ENCODE data around the gene CREB5.

GRCh38 chr7:28709748-28710147, 297.4 kb downstream of the CREB5 start:
- TF ChIP-seq CTCF (conservative IDR thresholded peaks at IDR 0.05; ENCODE audit: low read depth, low read length), result no peak
- TF ChIP-seq EZH2phosphoT487 (IDR thresholded peaks at IDR 0.05; ENCODE audit: borderline replicate concordance, low read length), result no peak
- no peak for TF ChIP-seq EZH2 (IDR thresholded peaks at IDR 0.05; ENCODE audit: low read length, unreplicated experiment)

Data from PC-3 (cell line).